K562 treated with DMSO at 1 percent for 12 hours (cell line): ENCODE data around the gene RBM22. TPM values are rescaled to one million over a fixed set of nuclear protein-coding genes. Genes with fewer than 3 reads are reported as not detected.

Experiments used
- total RNA-seq: library from RNA; unstranded; fragments of 300-600 nt; gene quantifications from 2 replicates; pipeline ENCODE4 v1.2.3, GENCODE V29; 2022; ENCODE audit not compliant: insufficient read depth

RBM22 gene
- 35.4 and 80.2 TPM in 2 replicates for total RNA-seq

GRCh38 chr5:150700594-150701377 lies at the start of gene RBM22:
RBM22 (minus strand) TSS chr5:150701062; CDS start chr5:150700985, 77 bp downstream.

GRCh38 chr5:150661086-150661485 lies 39.8 kb downstream of the RBM22 start, which contains the start of gene MYOZ3:
MYOZ3 (plus strand) TSS chr5:150661251; CDS start chr5:150662942, 1,691 bp downstream.

Other genes starting within 250 kb of the RBM22 start
- gene NDST1, start 192.9 kb downstream of the RBM22 start, total RNA-seq, result 4.2 and 24.5 TPM in 2 replicates
- 0.18 and 0.85 TPM in 2 replicates for gene SYNPO, start 60.4 kb downstream of the RBM22 start, total RNA-seq
- 0.17 TPM in 1 of 2 replicates, not detected in the other for gene MYOZ3, start 39.8 kb downstream of the RBM22 start, total RNA-seq
- 15.7 and 51.6 TPM in 2 replicates for gene DCTN4, start 58.0 kb upstream of the RBM22 start, total RNA-seq
- gene SMIM3, start 77.7 kb upstream of the RBM22 start, total RNA-seq, result 60.0 and 66.2 TPM in 2 replicates
- gene IRGM, start 145.5 kb upstream of the RBM22 start, total RNA-seq, result not detected in 2 replicates
- 1.2 and 7.5 TPM in 2 replicates for gene ZNF300, start 203.9 kb upstream of the RBM22 start, total RNA-seq